HEK293 (cell line): ENCODE results near the gene TOR4A.
A peak's percentile ranks its signal among the peaks of the same experiment; 100 is the strongest.

Source experiments
- CTCF ChIA-PET: fragments of 350-600 bp; formaldehyde crosslinking; extraction: SDS; loops from one replicate; lab custom pipeline; 2021; ENCODE audit warnings: antibody characterized with exemption; lab: Yijun Ruan, JAX
- POLR2A ChIA-PET: fragments of 300-600 bp; formaldehyde crosslinking; extraction: SDS; loops from one replicate; lab custom pipeline; 2020; ENCODE audit warnings: antibody characterized with exemption, inconsistent platforms; lab: Yijun Ruan, JAX
- H3K27ac ChIP-seq: fragments of 200-500 bp; sonication (Bioruptor generic); 2 replicates; pipeline ENCODE4 v1.5.1; 2014; ENCODE audit warnings: low read depth, low read length, control low read depth, inconsistent platforms; ENCODE audit errors: extremely low read depth
- H3K36me3 ChIP-seq, 2 experiments: fragments of 200-500 bp in 1 of 2; sonication (Bioruptor generic) in 1 of 2; 1 replicate in 1 of 2; 2 replicates in 1 of 2; pipeline ENCODE4 v1.5.1; 2014 to 2017; ENCODE audit warnings: inconsistent platforms in 2 of 2, low read length in 2 of 2; ENCODE audit not compliant: control insufficient read depth in 2 of 2, insufficient read depth in 1 of 2
- H3K4me1 ChIP-seq: fragments of 200-500 bp; sonication (Bioruptor generic); 2 replicates; pipeline ENCODE4 v1.5.1; 2014; ENCODE audit warnings: mild to moderate bottlenecking, low read length, inconsistent platforms; ENCODE audit not compliant: control insufficient read depth, insufficient read depth
- H3K4me3 ChIP-seq: 2 replicates; pipeline ENCODE4 v1.5.1; 2011; ENCODE audit warnings: low read depth, mild to moderate bottlenecking, control low read depth, low read length, moderate library complexity
- H3K9me3 ChIP-seq: fragments of 200-500 bp; sonication (Bioruptor generic); 2 replicates; pipeline ENCODE4 v1.5.1; 2014; ENCODE audit warnings: low read depth, low read length, inconsistent platforms; ENCODE audit not compliant: control insufficient read depth, insufficient read depth
- BCL11B ChIP-seq: fragments of 450-650 bp; formaldehyde crosslinking; IDR thresholded peaks from 2 replicates; pipeline ENCODE4 v1.5.1; 2016; ENCODE audit warnings: low read depth, missing biosample characterization, missing genetic modification characterization
- GLIS2 ChIP-seq: fragments of 450-650 bp; formaldehyde crosslinking; IDR thresholded peaks from 2 replicates; pipeline ENCODE4 v1.5.1; 2016; ENCODE audit warnings: missing biosample characterization, missing genetic modification characterization
- KLF8 ChIP-seq: fragments of 450-650 bp; formaldehyde crosslinking; IDR thresholded peaks from 2 replicates; pipeline ENCODE4 v1.5.1; 2016; ENCODE audit warnings: missing biosample characterization, missing genetic modification characterization
- OSR2 ChIP-seq: fragments of 450-650 bp; formaldehyde crosslinking; IDR thresholded peaks from 2 replicates; pipeline ENCODE4 v1.5.1; 2016; ENCODE audit warnings: missing biosample characterization, missing genetic modification characterization
- SP3 ChIP-seq: fragments of 450-650 bp; formaldehyde crosslinking; IDR thresholded peaks from 2 replicates; pipeline ENCODE4 v1.5.1; 2016; ENCODE audit warnings: missing biosample characterization, missing genetic modification characterization
- SP7 ChIP-seq: fragments of 450-650 bp; formaldehyde crosslinking; IDR thresholded peaks from 2 replicates; pipeline ENCODE4 v1.5.1; 2016; ENCODE audit warnings: missing biosample characterization, missing genetic modification characterization
- ZNF132 ChIP-seq: fragments of 450-650 bp; formaldehyde crosslinking; IDR thresholded peaks from 2 replicates; pipeline ENCODE4 v1.5.1; 2017; ENCODE audit warnings: missing biosample characterization, missing genetic modification characterization, borderline replicate concordance
- ZNF19 ChIP-seq: fragments of 450-650 bp; formaldehyde crosslinking; IDR thresholded peaks from 2 replicates; pipeline ENCODE4; 2016; ENCODE audit warnings: missing biosample characterization, missing genetic modification characterization, low read depth
- ZNF311 ChIP-seq: fragments of 450-650 bp; formaldehyde crosslinking; IDR thresholded peaks from 2 replicates; pipeline ENCODE4 v1.5.1; 2017; ENCODE audit warnings: missing biosample characterization, missing genetic modification characterization, borderline replicate concordance
- ZNF341 ChIP-seq: fragments of 450-650 bp; formaldehyde crosslinking; IDR thresholded peaks from 2 replicates; pipeline ENCODE4; 2016; ENCODE audit warnings: low read depth, missing biosample characterization, missing genetic modification characterization
- ZNF473 ChIP-seq: fragments of 450-650 bp; formaldehyde crosslinking; IDR thresholded peaks from 2 replicates; pipeline ENCODE4 v1.5.1; 2017; ENCODE audit warnings: missing biosample characterization, missing genetic modification characterization
- TF ChIP-seq, protein P1 (sequence below): fragments of 450-650 bp; formaldehyde crosslinking; IDR thresholded peaks from 2 replicates; pipeline ENCODE4 v1.5.1; 2016; ENCODE audit warnings: missing biosample characterization, missing genetic modification characterization
- TF ChIP-seq, protein P2 (sequence below): fragments of 450-650 bp; formaldehyde crosslinking; IDR thresholded peaks from 2 replicates; pipeline ENCODE4 v1.5.1; 2016; ENCODE audit warnings: missing biosample characterization, missing genetic modification characterization
- TF ChIP-seq, protein P3 (sequence below): fragments of 450-650 bp; formaldehyde crosslinking; IDR thresholded peaks from 2 replicates; pipeline ENCODE4 v1.5.1; 2016; ENCODE audit warnings: missing biosample characterization, missing genetic modification characterization, low read depth

The TOR4A gene

DNA sequence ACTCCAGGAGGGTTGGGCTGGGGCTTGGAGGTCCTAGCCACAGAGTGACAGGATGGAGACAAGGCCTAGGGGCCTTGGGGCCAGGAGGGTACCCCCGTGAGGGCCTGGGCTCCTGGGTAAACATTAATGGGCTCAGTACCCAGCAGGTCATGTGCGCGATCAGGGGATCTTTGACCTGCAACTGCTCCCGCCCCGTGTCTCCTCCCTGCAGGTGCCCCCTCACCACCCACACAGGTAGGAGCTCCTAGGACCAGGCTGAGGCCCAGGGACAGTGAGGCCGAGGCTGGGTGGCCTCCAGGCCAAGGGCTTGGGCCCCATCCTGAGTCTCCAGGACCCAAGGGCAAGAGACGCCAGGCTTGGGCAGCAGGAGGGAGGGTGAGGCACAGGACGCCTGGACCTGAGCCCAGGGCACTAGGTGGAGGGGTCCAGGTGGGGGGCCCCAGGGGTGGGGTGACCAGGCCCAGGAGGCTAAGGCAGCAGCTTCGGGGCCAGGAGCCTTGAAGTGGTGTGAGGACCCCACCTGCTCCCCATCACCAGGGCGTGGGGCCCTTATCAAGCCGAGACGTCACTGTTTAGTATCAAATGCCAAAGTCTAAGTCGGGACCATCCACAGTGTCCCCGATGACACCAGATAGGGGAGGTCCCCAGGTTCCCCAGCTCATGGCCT lies 46.7 kb upstream of the TOR4A start, which contains the start of gene SLC34A3:
TSS of gene SLC34A3 (plus strand) at position 197 of the 667 bp plus-strand sequence. CDS start 802 bp downstream, outside the sequence.
- ChIA-PET POLR2A (interaction anchor here (0.8 to 17.2 kb wide), 3 partner anchors 10 to 23 kb away, joined by 3 to 304 read pairs (median 234); partner anchors contain the start of genes NDOR1, TMEM203, TPRN and TUBB4B), CTCF (interaction anchor here (0.6 kb wide), 1 partner anchor 106 kb away, joined by 3 read pairs; no protein-coding TSS in a partner anchor)
- Histone ChIP-seq H3K4me3 (no peak within 1 kb of the TSS), H3K4me1 (no peaks in the 10 kb centered on the region), H3K27ac (no peak within 1 kb of the TSS), H3K36me3 (no peaks in the 10 kb centered on the region), H3K9me3 (no peaks in the 10 kb centered on the region)
- TF ChIP-seq KLF8 (tag by site-specific recombination) (no peak), SP7 (no peak), SP3 (tag by site-specific recombination) (peak; percentile 24; the same call in 1 of the 2 replicates), GLIS2 (tag by site-specific recombination) (peak; percentile 52; the same call in 1 of the 2 replicates), OSR2 (no peak)

DNA sequence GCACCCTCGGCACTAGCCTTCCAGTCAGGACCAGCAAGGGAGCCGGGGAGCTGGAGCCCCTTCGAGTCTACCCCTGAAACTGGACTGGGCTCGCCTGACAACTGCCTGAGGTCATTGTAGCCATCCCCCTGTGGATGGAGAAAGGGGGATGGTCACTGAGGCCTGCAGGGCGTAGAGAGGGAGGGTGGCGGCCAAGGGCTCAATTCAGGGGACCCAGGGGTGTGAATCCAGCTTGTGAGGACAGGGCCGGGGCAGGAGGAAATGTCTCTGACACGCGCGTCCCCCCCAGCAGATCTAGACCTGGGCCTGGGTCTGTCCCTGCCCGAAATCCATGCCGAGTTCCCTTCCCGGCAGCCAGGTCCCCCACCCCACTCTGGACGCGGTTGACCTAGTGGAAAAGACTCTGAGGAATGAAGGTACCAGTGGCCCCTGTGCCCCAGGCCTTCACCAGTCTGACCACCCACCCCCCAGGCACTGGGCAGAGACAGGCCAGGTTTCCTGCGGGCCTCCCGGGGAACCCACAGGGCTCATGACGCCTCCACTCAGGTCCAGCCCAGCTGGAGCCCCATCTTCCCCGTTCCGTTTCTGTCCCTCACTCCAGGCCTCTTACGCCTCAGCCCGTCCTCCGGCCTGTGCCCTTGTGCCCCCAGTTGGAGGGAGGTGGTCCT lies 46.0 kb upstream of the TOR4A start:
- H3K9me3 ChIP-seq, result no peaks in the 10 kb centered on the region
- CTCF ChIA-PET, result no interaction called here
- no peaks in the 10 kb centered on the region for H3K36me3 ChIP-seq
- H3K4me1 ChIP-seq, result no peaks in the 10 kb centered on the region
- POLR2A ChIA-PET, result interaction anchor here (0.8 kb wide), 1 partner anchor 23 kb away, joined by 3 read pairs; no protein-coding TSS in a partner anchor
- H3K4me3 ChIP-seq, result no peak overlapping the region
- H3K27ac ChIP-seq, result no peak overlapping the region
- TF ChIP-seq ZNF311 (no peak), ZNF341 (tag by site-specific recombination) (0 out of 2 replicates have a peak, but pooled peaks have one; percentile 12), BCL11B (tag by site-specific recombination) (peak; percentile 18; the same call in 1 of the 2 replicates), GLIS2 (tag by site-specific recombination) (0 out of 2 replicates have a peak, but pooled peaks have one; percentile 12), ZNF473 (tag by site-specific recombination) (no peak)

DNA sequence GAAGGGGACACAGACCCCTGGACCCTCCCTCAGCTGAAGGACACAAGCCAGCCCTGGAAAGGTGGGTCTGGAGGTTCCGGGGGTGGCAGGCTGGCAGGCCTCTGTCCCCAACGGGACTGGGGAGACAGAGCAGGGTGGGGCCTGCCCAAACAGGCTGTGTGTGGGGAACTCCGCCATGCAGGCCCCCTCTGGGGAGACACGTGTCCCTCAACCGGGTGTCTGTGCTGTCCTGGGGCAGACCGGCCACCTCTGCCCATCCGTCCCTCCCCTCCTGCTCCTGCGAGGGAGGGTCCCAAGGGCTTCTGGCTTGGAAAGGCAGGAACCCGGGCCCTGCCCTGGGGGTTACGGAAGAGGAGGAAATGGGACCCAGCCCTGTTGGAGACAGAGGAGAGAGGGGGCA lies 45.4 kb upstream of the TOR4A start:
- ChIA-PET POLR2A (interaction anchor here (0.6 kb wide), 2 partner anchors 13 to 107 kb away, joined by 3 to 6 read pairs; no protein-coding TSS in a partner anchor), CTCF (no interaction called here)
- no peak overlapping the region for H3K27ac ChIP-seq

More for the DNA sequence above, 45.4 kb upstream of the TOR4A start:
- Histone ChIP-seq H3K4me3 (no peak overlapping the region), H3K9me3 (no peaks in the 10 kb centered on the region), H3K36me3 (no peaks in the 10 kb centered on the region), H3K4me1 (no peaks in the 10 kb centered on the region; the same call in 1 of the 2 replicates)
- TF ChIP-seq, protein P1, sequence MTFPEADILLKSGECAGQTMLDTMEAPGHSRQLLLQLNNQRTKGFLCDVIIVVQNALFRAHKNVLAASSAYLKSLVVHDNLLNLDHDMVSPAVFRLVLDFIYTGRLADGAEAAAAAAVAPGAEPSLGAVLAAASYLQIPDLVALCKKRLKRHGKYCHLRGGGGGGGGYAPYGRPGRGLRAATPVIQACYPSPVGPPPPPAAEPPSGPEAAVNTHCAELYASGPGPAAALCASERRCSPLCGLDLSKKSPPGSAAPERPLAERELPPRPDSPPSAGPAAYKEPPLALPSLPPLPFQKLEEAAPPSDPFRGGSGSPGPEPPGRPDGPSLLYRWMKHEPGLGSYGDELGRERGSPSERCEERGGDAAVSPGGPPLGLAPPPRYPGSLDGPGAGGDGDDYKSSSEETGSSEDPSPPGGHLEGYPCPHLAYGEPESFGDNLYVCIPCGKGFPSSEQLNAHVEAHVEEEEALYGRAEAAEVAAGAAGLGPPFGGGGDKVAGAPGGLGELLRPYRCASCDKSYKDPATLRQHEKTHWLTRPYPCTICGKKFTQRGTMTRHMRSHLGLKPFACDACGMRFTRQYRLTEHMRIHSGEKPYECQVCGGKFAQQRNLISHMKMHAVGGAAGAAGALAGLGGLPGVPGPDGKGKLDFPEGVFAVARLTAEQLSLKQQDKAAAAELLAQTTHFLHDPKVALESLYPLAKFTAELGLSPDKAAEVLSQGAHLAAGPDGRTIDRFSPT (tag by site-specific recombination), result no peak
- TF ChIP-seq, protein P2, sequence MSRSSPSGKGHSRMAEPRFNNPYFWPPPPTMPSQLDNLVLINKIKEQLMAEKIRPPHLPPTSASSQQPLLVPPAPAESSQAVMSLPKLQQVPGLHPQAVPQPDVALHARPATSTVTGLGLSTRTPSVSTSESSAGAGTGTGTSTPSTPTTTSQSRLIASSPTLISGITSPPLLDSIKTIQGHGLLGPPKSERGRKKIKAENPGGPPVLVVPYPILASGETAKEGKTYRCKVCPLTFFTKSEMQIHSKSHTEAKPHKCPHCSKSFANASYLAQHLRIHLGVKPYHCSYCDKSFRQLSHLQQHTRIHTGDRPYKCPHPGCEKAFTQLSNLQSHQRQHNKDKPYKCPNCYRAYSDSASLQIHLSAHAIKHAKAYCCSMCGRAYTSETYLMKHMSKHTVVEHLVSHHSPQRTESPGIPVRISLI (tag by site-specific recombination), result no peak
- TF ChIP-seq ZNF19 (tag by site-specific recombination), result no peak
- no peak for TF ChIP-seq ZNF132
- 0 out of 2 replicates have a peak, but pooled peaks have one; percentile 9 for TF ChIP-seq GLIS2 (tag by site-specific recombination)
- TF ChIP-seq, protein P3, sequence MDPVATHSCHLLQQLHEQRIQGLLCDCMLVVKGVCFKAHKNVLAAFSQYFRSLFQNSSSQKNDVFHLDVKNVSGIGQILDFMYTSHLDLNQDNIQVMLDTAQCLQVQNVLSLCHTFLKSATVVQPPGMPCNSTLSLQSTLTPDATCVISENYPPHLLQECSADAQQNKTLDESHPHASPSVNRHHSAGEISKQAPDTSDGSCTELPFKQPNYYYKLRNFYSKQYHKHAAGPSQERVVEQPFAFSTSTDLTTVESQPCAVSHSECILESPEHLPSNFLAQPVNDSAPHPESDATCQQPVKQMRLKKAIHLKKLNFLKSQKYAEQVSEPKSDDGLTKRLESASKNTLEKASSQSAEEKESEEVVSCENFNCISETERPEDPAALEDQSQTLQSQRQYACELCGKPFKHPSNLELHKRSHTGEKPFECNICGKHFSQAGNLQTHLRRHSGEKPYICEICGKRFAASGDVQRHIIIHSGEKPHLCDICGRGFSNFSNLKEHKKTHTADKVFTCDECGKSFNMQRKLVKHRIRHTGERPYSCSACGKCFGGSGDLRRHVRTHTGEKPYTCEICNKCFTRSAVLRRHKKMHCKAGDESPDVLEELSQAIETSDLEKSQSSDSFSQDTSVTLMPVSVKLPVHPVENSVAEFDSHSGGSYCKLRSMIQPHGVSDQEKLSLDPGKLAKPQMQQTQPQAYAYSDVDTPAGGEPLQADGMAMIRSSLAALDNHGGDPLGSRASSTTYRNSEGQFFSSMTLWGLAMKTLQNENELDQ (tag by site-specific recombination), result no peak
